GM19463 (cell line): Measurements from ENCODE around the gene S100A4.

Experiments used
- ATAC-seq: cut with Tn5 transposase; IDR thresholded peaks from one replicate; pipeline ENCODE4 v1.9.1; 2021; ENCODE audit warnings: mild to moderate bottlenecking, moderate library complexity; ENCODE audit not compliant: unreplicated experiment

The S100A4 gene

GRCh38 chr1:153548722-153549688 lies 3.4 kb upstream of the S100A4 start, which contains the start of gene S100A3:
Gene S100A3, minus strand, starts transcription at chr1:153549258. Its CDS starts 773 bp downstream, at chr1:153548485.
- ATAC-seq, result no peak

GRCh38 chr1:153547560-153548551 lies 2.2 kb upstream of the S100A4 start:
- no peak for ATAC-seq

- no peak for ATAC-seq
These were observed 1.4 kb upstream of the S100A4 start for GRCh38 chr1:153546796-153547559.

GRCh38 chr1:153546371-153546770 lies 765 bp upstream of the S100A4 start:
- ATAC-seq, result no peak

GRCh38 chr1:153544453-153545066 lies 1.0 kb downstream of the S100A4 start:
- ATAC-seq, result no peak

GRCh38 chr1:153543736-153544135 lies 1.9 kb downstream of the S100A4 start:
- ATAC-seq, result no peak

GRCh38 chr1:153542956-153543711 lies 2.5 kb downstream of the S100A4 start:
- no peak for ATAC-seq

- no peak for ATAC-seq
These were observed 3.7 kb downstream of the S100A4 start for GRCh38 chr1:153541641-153542590.

GRCh38 chr1:153540394-153541361 lies 4.9 kb downstream of the S100A4 start, which contains the start of gene S100A5:
Gene S100A5, minus strand, starts transcription at chr1:153540934. Its CDS starts 743 bp downstream, at chr1:153540191.
- ATAC-seq, result no peak

DNA sequence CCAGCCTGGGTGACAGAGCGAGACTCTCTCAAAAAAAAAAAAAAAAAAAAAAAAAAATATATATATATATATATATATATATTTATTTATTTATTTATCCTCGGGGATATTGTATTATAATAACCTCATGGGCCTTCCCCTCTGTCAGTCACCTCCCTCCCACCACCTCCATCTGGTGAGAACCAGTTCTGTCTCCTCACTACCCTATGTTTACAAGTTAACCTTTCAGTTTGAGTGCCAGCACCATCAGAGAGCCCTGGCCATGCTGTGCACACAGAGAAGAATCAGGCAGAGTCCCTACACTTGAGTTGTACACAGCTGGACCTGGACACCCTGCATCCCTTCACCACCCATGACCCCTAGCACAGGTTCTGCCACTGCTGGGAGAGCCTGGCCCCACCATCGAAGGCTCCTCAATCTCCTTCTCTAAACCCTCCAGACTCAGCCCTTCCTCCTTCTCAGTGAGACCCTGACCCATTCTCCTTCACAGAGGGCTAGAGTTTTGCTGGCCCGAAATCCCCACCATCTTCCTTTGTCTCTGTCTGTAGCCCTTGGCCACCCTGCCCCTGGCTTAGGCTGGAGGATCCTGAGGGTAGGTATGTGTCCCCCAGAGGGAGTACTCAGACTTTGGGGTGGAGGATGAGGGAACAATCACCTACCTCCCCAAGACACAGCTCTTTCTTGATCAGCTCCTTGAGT lies 6.1 kb downstream of the S100A4 start:
- no peak for ATAC-seq

- ATAC-seq, result no peak
These were observed 7.2 kb downstream of the S100A4 start for GRCh38 chr1:153538315-153538821.

GRCh38 chr1:153537376-153537730 lies 8.3 kb downstream of the S100A4 start:
- no peak for ATAC-seq

GRCh38 chr1:153536671-153537375 lies 8.8 kb downstream of the S100A4 start:
- no peak for ATAC-seq

GRCh38 chr1:153536012-153536670 lies 9.5 kb downstream of the S100A4 start:
- ATAC-seq, result peak; percentile 61
